OCI-LY1 (cell line): ENCODE data around the gene FTSJ1.

Experiments
- H2AFZ ChIP-seq: fragments of 200-600 bp; sonication (generic), shearing (Covaris generic); 2 replicates; pipeline ENCODE4 v1.6.0; 2014; ENCODE audit warnings: antibody characterized with exemption, mild to moderate bottlenecking, low read length
- H3F3A ChIP-seq: fragments of 200-600 bp; sonication (generic), shearing (Covaris generic); 2 replicates; pipeline ENCODE4 v1.6.0; 2014; ENCODE audit warnings: mild to moderate bottlenecking, antibody characterized with exemption, low read length, moderate library complexity; ENCODE audit not compliant: insufficient read depth
- H3K27ac ChIP-seq: fragments of 200-600 bp; sonication (generic); 2 replicates; pipeline ENCODE4 v1.5.1; 2014; ENCODE audit warnings: low read length, mixed run types, mild to moderate bottlenecking, low read depth; ENCODE audit not compliant: poor library complexity, severe bottlenecking
- H3K27me3 ChIP-seq: fragments of 200-600 bp; sonication (generic); 2 replicates; pipeline ENCODE4 v1.6.0; 2014; ENCODE audit warnings: antibody characterized with exemption, mild to moderate bottlenecking, low read length, moderate library complexity; ENCODE audit not compliant: insufficient read depth
- H3K36me3 ChIP-seq: fragments of 200-600 bp; sonication (generic); 2 replicates; pipeline ENCODE4 v1.6.1; 2014; ENCODE audit warnings: mild to moderate bottlenecking, antibody characterized with exemption, low read length, moderate library complexity, mixed read lengths; ENCODE audit not compliant: insufficient read depth
- H3K4me1 ChIP-seq: fragments of 200-600 bp; sonication (generic); 2 replicates; pipeline ENCODE4 v1.5.1; 2014; ENCODE audit warnings: mild to moderate bottlenecking, low read length, moderate library complexity; ENCODE audit not compliant: insufficient read depth, severe bottlenecking
- H3K4me2 ChIP-seq: fragments of 200-600 bp; sonication (generic), shearing (Covaris generic); 2 replicates; pipeline ENCODE4 v1.6.1; 2014; ENCODE audit warnings: low read length
- H3K4me3 ChIP-seq: fragments of 200-600 bp; sonication (generic); 2 replicates; pipeline ENCODE4 v1.5.1; 2014; ENCODE audit warnings: low read length, low read depth, mild to moderate bottlenecking, mixed read lengths; ENCODE audit not compliant: poor library complexity, severe bottlenecking
- H3K79me2 ChIP-seq: fragments of 200-600 bp; shearing (Covaris generic); 2 replicates; pipeline ENCODE4 v1.6.1; 2016; ENCODE audit warnings: mixed run types, low read length, mixed read lengths; ENCODE audit not compliant: insufficient read depth
- H3K9ac ChIP-seq: fragments of 200-600 bp; sonication (generic), shearing (Covaris generic); 2 replicates; pipeline ENCODE4 v1.6.1; 2014; ENCODE audit warnings: mild to moderate bottlenecking, low read length, mixed read lengths
- H3K9me2 ChIP-seq: fragments of 200-600 bp; sonication (generic), shearing (Covaris generic); 2 replicates; pipeline ENCODE4 v1.6.1; 2014; ENCODE audit warnings: low read depth, mild to moderate bottlenecking, low read length, mixed read lengths
- H3K9me3 ChIP-seq: fragments of 200-600 bp; shearing (Covaris generic); 2 replicates; pipeline ENCODE4 v1.6.1; 2014; ENCODE audit warnings: low read length, mixed read lengths
- H4K20me1 ChIP-seq: fragments of 200-600 bp; sonication (generic), shearing (Covaris generic); 2 replicates; pipeline ENCODE4 v1.6.0; 2016; ENCODE audit warnings: mild to moderate bottlenecking, low read length; ENCODE audit not compliant: insufficient read depth
- EZH2 ChIP-seq: fragments of 200-600 bp; sonication (generic), shearing (Covaris generic); IDR thresholded peaks from 2 replicates; pipeline ENCODE4 v1.8.0; 2017; ENCODE audit warnings: borderline replicate concordance, mixed run types, mild to moderate bottlenecking, antibody characterized with exemption, low read length, moderate library complexity, mixed read lengths
- TF ChIP-seq, protein P1 (sequence below): fragments of 200-600 bp; sonication (generic), shearing (Covaris generic); IDR thresholded peaks from 2 replicates; pipeline ENCODE4 v1.5.1; 2017; ENCODE audit warnings: mild to moderate bottlenecking, antibody characterized with exemption, low read length, moderate library complexity, mixed read lengths

FTSJ1 gene

DNA sequence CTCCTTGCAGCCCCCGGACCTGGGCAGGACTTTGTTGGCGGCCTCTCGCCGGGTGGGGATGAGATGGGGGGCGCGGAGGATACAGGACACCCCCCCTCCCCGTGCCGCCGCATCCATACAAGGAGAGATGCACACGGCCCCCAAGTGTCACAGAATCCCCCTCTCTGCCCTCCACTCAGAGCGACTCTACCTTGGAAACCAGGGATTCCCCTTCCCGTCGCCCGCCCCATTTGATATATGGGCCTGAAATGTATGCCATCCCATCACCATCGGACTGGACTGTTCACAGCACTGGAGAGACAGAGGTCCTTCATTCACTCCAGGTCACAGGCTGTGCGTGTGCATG, 33.2 kb downstream of the FTSJ1 start:
- Histone ChIP-seq H2AFZ (no peak overlapping the region), H3K9me2 (no peaks in the 10 kb centered on the region), H3K9ac (peak overlapping the region; percentile 59; the same call in 1 of the 2 replicates), H3K27me3 (no peaks in the 10 kb centered on the region), H3F3A (no peaks in the 10 kb centered on the region), H3K36me3 (no peaks in the 10 kb centered on the region), H3K9me3 (no peaks in the 10 kb centered on the region), H3K4me1 (peaks cover 3% of the 10 kb centered on the region), H3K4me3 (peak overlapping the region; percentile 71), H3K79me2 (no peaks in the 10 kb centered on the region), H4K20me1 (no peaks in the 10 kb centered on the region), H3K27ac (no peak overlapping the region), H3K4me2 (peak overlapping the region; percentile 79)
- TF ChIP-seq EZH2: no peak
- TF ChIP-seq, protein P1, sequence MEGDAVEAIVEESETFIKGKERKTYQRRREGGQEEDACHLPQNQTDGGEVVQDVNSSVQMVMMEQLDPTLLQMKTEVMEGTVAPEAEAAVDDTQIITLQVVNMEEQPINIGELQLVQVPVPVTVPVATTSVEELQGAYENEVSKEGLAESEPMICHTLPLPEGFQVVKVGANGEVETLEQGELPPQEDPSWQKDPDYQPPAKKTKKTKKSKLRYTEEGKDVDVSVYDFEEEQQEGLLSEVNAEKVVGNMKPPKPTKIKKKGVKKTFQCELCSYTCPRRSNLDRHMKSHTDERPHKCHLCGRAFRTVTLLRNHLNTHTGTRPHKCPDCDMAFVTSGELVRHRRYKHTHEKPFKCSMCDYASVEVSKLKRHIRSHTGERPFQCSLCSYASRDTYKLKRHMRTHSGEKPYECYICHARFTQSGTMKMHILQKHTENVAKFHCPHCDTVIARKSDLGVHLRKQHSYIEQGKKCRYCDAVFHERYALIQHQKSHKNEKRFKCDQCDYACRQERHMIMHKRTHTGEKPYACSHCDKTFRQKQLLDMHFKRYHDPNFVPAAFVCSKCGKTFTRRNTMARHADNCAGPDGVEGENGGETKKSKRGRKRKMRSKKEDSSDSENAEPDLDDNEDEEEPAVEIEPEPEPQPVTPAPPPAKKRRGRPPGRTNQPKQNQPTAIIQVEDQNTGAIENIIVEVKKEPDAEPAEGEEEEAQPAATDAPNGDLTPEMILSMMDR: no peak

- Histone ChIP-seq H3K36me3 (no peaks in the 10 kb centered on the region), H3K9me2 (no peaks in the 10 kb centered on the region), H3K4me1 (peaks cover 3% of the 10 kb centered on the region), H3F3A (no peaks in the 10 kb centered on the region), H3K4me3 (no peak overlapping the region), H3K4me2 (peak overlapping the region; percentile 79; the same call in 1 of the 2 replicates), H3K9ac (no peak overlapping the region), H3K79me2 (no peaks in the 10 kb centered on the region), H3K27me3 (no peaks in the 10 kb centered on the region), H3K9me3 (no peaks in the 10 kb centered on the region), H3K27ac (no peak overlapping the region), H4K20me1 (no peaks in the 10 kb centered on the region), H2AFZ (no peak overlapping the region)
- TF ChIP-seq, protein P1: no peak
- TF ChIP-seq EZH2: no peak
These were observed 33.6 kb downstream of the FTSJ1 start for GRCh38 chrX:48509619-48510018.

DNA sequence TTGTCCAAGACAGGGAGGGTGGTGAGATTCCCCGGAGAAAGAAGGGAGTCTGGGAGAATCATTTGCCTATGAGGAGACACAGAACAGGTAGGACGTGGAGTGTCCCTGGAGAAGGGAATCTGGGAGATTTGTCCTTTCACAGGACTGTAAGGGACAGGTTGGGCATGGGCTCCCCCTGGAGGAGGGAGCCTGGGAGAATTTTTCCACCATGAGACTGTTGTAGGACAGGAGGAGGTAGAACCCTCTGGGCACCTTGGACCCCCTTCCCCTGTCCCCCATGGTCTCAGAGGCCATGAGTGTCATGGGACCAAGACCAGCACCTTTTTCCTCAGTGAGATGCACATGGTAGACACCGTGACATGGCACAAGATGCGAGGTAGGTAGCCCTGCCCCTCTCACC, 35.6 kb downstream of the FTSJ1 start:
- Histone ChIP-seq H3K4me3 (no peak overlapping the region), H3K27ac (no peak overlapping the region), H3K4me1 (peaks cover 3% of the 10 kb centered on the region), H3K27me3 (no peaks in the 10 kb centered on the region), H2AFZ (no peak overlapping the region), H3K79me2 (no peaks in the 10 kb centered on the region), H3K9ac (no peak overlapping the region), H3K36me3 (no peaks in the 10 kb centered on the region), H3K4me2 (no peak overlapping the region), H3K9me3 (no peaks in the 10 kb centered on the region), H4K20me1 (no peaks in the 10 kb centered on the region), H3K9me2 (no peaks in the 10 kb centered on the region), H3F3A (no peaks in the 10 kb centered on the region)
- no peak for TF ChIP-seq EZH2
- TF ChIP-seq, protein P1: peak; percentile 27; the same call in 1 of the 2 replicates
